Activated naive CD8-positive, alpha-beta T cell treated with anti-CD3 and anti-CD28 coated beads for 36 hours (primary cell): ENCODE measurements around the gene PRPF8. TPM values are rescaled to one million over a fixed set of nuclear protein-coding genes. Genes with fewer than 3 reads are reported as not detected.
A peak's percentile ranks its signal among the peaks of the same experiment; 100 is the strongest.
"Not testable (repeated sequence)": the region's sequence is repeated elsewhere in the genome, so short reads cannot be mapped to it uniquely, and the experiment has no call there.

Experiments
- DNase-seq: peaks from one replicate; pipeline ENCODE4 v3.0.0; 2021
- H3K27ac Mint-ChIP-seq: one replicate; pipeline ENCODE4 v1.8.0; 2022; ENCODE audit warnings: mild to moderate bottlenecking, moderate library complexity, mixed read lengths
- H3K27me3 Mint-ChIP-seq: one replicate; pipeline ENCODE4 v1.8.0; 2022; ENCODE audit warnings: mild to moderate bottlenecking, mixed read lengths
- H3K36me3 Mint-ChIP-seq: one replicate; pipeline ENCODE4 v1.8.0; 2021; ENCODE audit warnings: mild to moderate bottlenecking, mixed read lengths
- H3K4me1 Mint-ChIP-seq: one replicate; pipeline ENCODE4 v1.8.0; 2021; ENCODE audit warnings: mixed read lengths
- H3K4me3 Mint-ChIP-seq: one replicate; pipeline ENCODE4 v1.8.0; 2022; ENCODE audit warnings: mild to moderate bottlenecking, moderate library complexity, mixed read lengths
- H3K9me3 Mint-ChIP-seq: one replicate; pipeline ENCODE4 v1.8.0; 2022; ENCODE audit warnings: mixed read lengths
- total RNA-seq, 2 experiments: library from RNA; stranded (reverse); gene quantifications; one replicate each; pipeline ENCODE4 v1.2.3, GENCODE V29; 2021

The PRPF8 gene
- total RNA-seq, 2 experiments from 2014 or later, result 418 to 428 TPM

GRCh38 chr17:1710807-1711553, 26.3 kb upstream of the PRPF8 start:
- H3K27ac Mint-ChIP-seq, result no peak overlapping the region
- H3K27me3 Mint-ChIP-seq, result peaks cover 53% of the 10 kb centered on the region
- no peaks in the 10 kb centered on the region for H3K36me3 Mint-ChIP-seq
- H3K9me3 Mint-ChIP-seq, result no peaks in the 10 kb centered on the region
- peaks cover 18% of the 10 kb centered on the region for H3K4me1 Mint-ChIP-seq
- peak overlapping the region; percentile 50 for H3K4me3 Mint-ChIP-seq
- no peak for DNase-seq

GRCh38 chr17:1709971-1710806, 25.5 kb upstream of the PRPF8 start, which contains the start of gene TLCD2:
Gene TLCD2 (minus strand): TSS chr17:1710377. CDS start chr17:1710242, 135 bp downstream.
- Mint-ChIP-seq H3K9me3 (no peaks in the 10 kb centered on the region), H3K4me3 (peak within 1 kb of the TSS; percentile 50), H3K27ac (no peak within 1 kb of the TSS), H3K36me3 (no peaks in the 10 kb centered on the region), H3K27me3 (peaks cover 59% of the 10 kb centered on the region), H3K4me1 (peaks cover 17% of the 10 kb centered on the region)
- peak; percentile 27 for DNase-seq

- no peak for DNase-seq
- Mint-ChIP-seq H3K4me3 (no peak overlapping the region), H3K4me1 (peaks cover 14% of the 10 kb centered on the region), H3K27ac (no peak overlapping the region), H3K9me3 (no peaks in the 10 kb centered on the region), H3K36me3 (no peaks in the 10 kb centered on the region), H3K27me3 (peaks cover 58% of the 10 kb centered on the region)
Measured at GRCh38 chr17:1709403-1709951, 24.8 kb upstream of the PRPF8 start.

- Mint-ChIP-seq H3K27me3 (peaks cover 52% of the 10 kb centered on the region), H3K4me3 (peak overlapping the region; percentile 8), H3K4me1 (peaks cover 12% of the 10 kb centered on the region)
- not testable (repeated sequence) for H3K27ac Mint-ChIP-seq, DNase-seq, H3K36me3 Mint-ChIP-seq, H3K9me3 Mint-ChIP-seq
Measured at GRCh38 chr17:1708791-1709346, 24.2 kb upstream of the PRPF8 start.

- H3K4me1 Mint-ChIP-seq, result peaks cover 12% of the 10 kb centered on the region
- no peak for DNase-seq
- H3K9me3 Mint-ChIP-seq, result no peaks in the 10 kb centered on the region
- H3K36me3 Mint-ChIP-seq, result no peaks in the 10 kb centered on the region
- peaks cover 48% of the 10 kb centered on the region for H3K27me3 Mint-ChIP-seq
- no peak overlapping the region for H3K27ac Mint-ChIP-seq
- no peak overlapping the region for H3K4me3 Mint-ChIP-seq
Measured at GRCh38 chr17:1707107-1707506, 22.4 kb upstream of the PRPF8 start.

- Mint-ChIP-seq H3K4me1 (peaks cover 3% of the 10 kb centered on the region), H3K4me3 (no peak overlapping the region), H3K36me3 (no peaks in the 10 kb centered on the region), H3K27me3 (peaks cover 34% of the 10 kb centered on the region), H3K9me3 (no peaks in the 10 kb centered on the region), H3K27ac (no peak overlapping the region)
- no peak for DNase-seq
Measured at GRCh38 chr17:1705004-1705403, 20.3 kb upstream of the PRPF8 start.

- peaks cover 25% of the 10 kb centered on the region for H3K27me3 Mint-ChIP-seq
- no peak overlapping the region for H3K4me3 Mint-ChIP-seq
- no peaks in the 10 kb centered on the region for H3K36me3 Mint-ChIP-seq
- no peaks in the 10 kb centered on the region for H3K4me1 Mint-ChIP-seq
- H3K9me3 Mint-ChIP-seq, result no peaks in the 10 kb centered on the region
- no peak for DNase-seq
- H3K27ac Mint-ChIP-seq, result no peak overlapping the region
Measured at GRCh38 chr17:1703063-1703462, 18.4 kb upstream of the PRPF8 start.

GRCh38 chr17:1699891-1700290, 15.2 kb upstream of the PRPF8 start:
- H3K4me1 Mint-ChIP-seq, H3K9me3 Mint-ChIP-seq, H3K27ac Mint-ChIP-seq, H3K4me3 Mint-ChIP-seq, H3K36me3 Mint-ChIP-seq, DNase-seq, H3K27me3 Mint-ChIP-seq: not testable (repeated sequence)

- H3K36me3 Mint-ChIP-seq, result no peaks in the 10 kb centered on the region
- no peak overlapping the region for H3K27ac Mint-ChIP-seq
- H3K4me3 Mint-ChIP-seq, result no peak overlapping the region
- H3K27me3 Mint-ChIP-seq, result no peaks in the 10 kb centered on the region
- H3K9me3 Mint-ChIP-seq, result no peaks in the 10 kb centered on the region
- DNase-seq, result no peak
- no peaks in the 10 kb centered on the region for H3K4me1 Mint-ChIP-seq
Measured at GRCh38 chr17:1697681-1698080, 13.0 kb upstream of the PRPF8 start.

- Mint-ChIP-seq H3K27me3 (no peaks in the 10 kb centered on the region), H3K4me1 (no peaks in the 10 kb centered on the region), H3K36me3 (no peaks in the 10 kb centered on the region), H3K9me3 (no peaks in the 10 kb centered on the region), H3K4me3 (no peak overlapping the region), H3K27ac (no peak overlapping the region)
- DNase-seq, result no peak
Measured at GRCh38 chr17:1695365-1695764, 10.7 kb upstream of the PRPF8 start.

- Mint-ChIP-seq H3K27ac (no peak overlapping the region), H3K27me3 (no peaks in the 10 kb centered on the region), H3K36me3 (no peaks in the 10 kb centered on the region), H3K4me1 (no peaks in the 10 kb centered on the region), H3K4me3 (no peak overlapping the region), H3K9me3 (no peaks in the 10 kb centered on the region)
- no peak for DNase-seq
Measured at GRCh38 chr17:1693339-1693738, 8.7 kb upstream of the PRPF8 start.

- no peak overlapping the region for H3K27ac Mint-ChIP-seq
- H3K9me3 Mint-ChIP-seq, result no peaks in the 10 kb centered on the region
Measured at GRCh38 chr17:1690544-1691221, 6.0 kb upstream of the PRPF8 start.

GRCh38 chr17:1688405-1688804, 3.7 kb upstream of the PRPF8 start:
- not testable (repeated sequence) for H3K4me3 Mint-ChIP-seq, H3K27ac Mint-ChIP-seq, DNase-seq, H3K27me3 Mint-ChIP-seq, H3K9me3 Mint-ChIP-seq
- Mint-ChIP-seq H3K4me1 (peaks cover 14% of the 10 kb centered on the region), H3K36me3 (peaks cover 12% of the 10 kb centered on the region)

More at GRCh38 chr17:1690544-1691221, 6.0 kb upstream of the PRPF8 start:
- DNase-seq, result no peak
- no peak overlapping the region for H3K4me3 Mint-ChIP-seq
- H3K4me1 Mint-ChIP-seq, result no peaks in the 10 kb centered on the region
- H3K27me3 Mint-ChIP-seq, result no peaks in the 10 kb centered on the region
- H3K36me3 Mint-ChIP-seq, result no peaks in the 10 kb centered on the region

- Mint-ChIP-seq H3K27ac (no peak overlapping the region), H3K9me3 (no peaks in the 10 kb centered on the region), H3K36me3 (peaks cover 27% of the 10 kb centered on the region), H3K4me3 (no peak overlapping the region), H3K4me1 (peaks cover 28% of the 10 kb centered on the region), H3K27me3 (no peaks in the 10 kb centered on the region)
- DNase-seq, result no peak
Measured at GRCh38 chr17:1686086-1686485, 1.4 kb upstream of the PRPF8 start.

- H3K4me1 Mint-ChIP-seq, result peaks cover 28% of the 10 kb centered on the region
- H3K9me3 Mint-ChIP-seq, result no peaks in the 10 kb centered on the region
- no peak for DNase-seq
- H3K4me3 Mint-ChIP-seq, result peak overlapping the region; percentile 98
- no peaks in the 10 kb centered on the region for H3K27me3 Mint-ChIP-seq
- H3K36me3 Mint-ChIP-seq, result peaks cover 37% of the 10 kb centered on the region
- H3K27ac Mint-ChIP-seq, result peak overlapping the region; percentile 95
Measured at GRCh38 chr17:1683459-1683858, 1.2 kb downstream of the PRPF8 start.
